Measurements from ENCODE around the gene RALGDS.
"Not testable (repeated sequence)": the region's sequence is repeated elsewhere in the genome, so short reads cannot be mapped to it uniquely, and the experiment has no call there.

Gene RALGDS

GRCh38 chr9:133121198-133121914 lies at the start of gene RALGDS:
RALGDS (minus strand) TSS chr9:133121240; CDS start chr9:133121154, 86 bp downstream.
- DNase-seq: peak; percentile 93 to 94

GRCh38 chr9:133170716-133171115 lies 49.7 kb upstream of the RALGDS start:
- DNase-seq: no peak

GRCh38 chr9:133169687-133170086 lies 48.6 kb upstream of the RALGDS start:
- not testable (repeated sequence) for DNase-seq

GRCh38 chr9:133169102-133169501 lies 48.1 kb upstream of the RALGDS start:
- DNase-seq: no peak

- DNase-seq: no peak
These were observed 47.4 kb upstream of the RALGDS start for GRCh38 chr9:133168432-133168831.

- no peak for DNase-seq
These were observed 46.7 kb upstream of the RALGDS start for GRCh38 chr9:133167769-133168168.

GRCh38 chr9:133167096-133167730 lies 46.2 kb upstream of the RALGDS start:
- DNase-seq: no peak

- no peak for DNase-seq
These were observed 45.4 kb upstream of the RALGDS start for GRCh38 chr9:133166392-133166791.

GRCh38 chr9:133165452-133165730 lies 44.4 kb upstream of the RALGDS start:
- DNase-seq: no peak

- no peak for DNase-seq
These were observed 43.2 kb upstream of the RALGDS start for GRCh38 chr9:133164191-133164590.

GRCh38 chr9:133163504-133164172 lies 42.6 kb upstream of the RALGDS start, which contains the start of gene GBGT1:
GBGT1 (minus strand) TSS chr9:133163914; CDS start chr9:133162412, 1,502 bp downstream.
- peak; percentile 30 to 60 for DNase-seq

- no peak for DNase-seq
These were observed 41.9 kb upstream of the RALGDS start for GRCh38 chr9:133162861-133163503.

- DNase-seq: no peak
These were observed 40.5 kb upstream of the RALGDS start for GRCh38 chr9:133161547-133161950.

- DNase-seq: peak; percentile 48 to 50
These were observed 39.9 kb upstream of the RALGDS start for GRCh38 chr9:133160742-133161546.

- DNase-seq: no peak
These were observed 37.7 kb upstream of the RALGDS start for GRCh38 chr9:133158695-133159094.

- no peak for DNase-seq
These were observed 34.1 kb upstream of the RALGDS start for GRCh38 chr9:133155156-133155555.

GRCh38 chr9:133154097-133154989 lies 33.3 kb upstream of the RALGDS start:
- no peak for DNase-seq

GRCh38 chr9:133153227-133154096 lies 32.4 kb upstream of the RALGDS start:
- no peak for DNase-seq

- no peak for DNase-seq
These were observed 30.8 kb upstream of the RALGDS start for GRCh38 chr9:133151601-133152525.

Measured in CD4-positive, alpha-beta T cell treated with Interleukin-1 beta for 1 hour (primary cell).